AG20443 (cell line): ENCODE data around the gene GPS2.

Experiments
- DNase-seq: peaks from one replicate; pipeline ENCODE4 v3.0.0; 2012; ENCODE audit warnings: low spot score, mixed read lengths

GPS2 gene

DNA sequence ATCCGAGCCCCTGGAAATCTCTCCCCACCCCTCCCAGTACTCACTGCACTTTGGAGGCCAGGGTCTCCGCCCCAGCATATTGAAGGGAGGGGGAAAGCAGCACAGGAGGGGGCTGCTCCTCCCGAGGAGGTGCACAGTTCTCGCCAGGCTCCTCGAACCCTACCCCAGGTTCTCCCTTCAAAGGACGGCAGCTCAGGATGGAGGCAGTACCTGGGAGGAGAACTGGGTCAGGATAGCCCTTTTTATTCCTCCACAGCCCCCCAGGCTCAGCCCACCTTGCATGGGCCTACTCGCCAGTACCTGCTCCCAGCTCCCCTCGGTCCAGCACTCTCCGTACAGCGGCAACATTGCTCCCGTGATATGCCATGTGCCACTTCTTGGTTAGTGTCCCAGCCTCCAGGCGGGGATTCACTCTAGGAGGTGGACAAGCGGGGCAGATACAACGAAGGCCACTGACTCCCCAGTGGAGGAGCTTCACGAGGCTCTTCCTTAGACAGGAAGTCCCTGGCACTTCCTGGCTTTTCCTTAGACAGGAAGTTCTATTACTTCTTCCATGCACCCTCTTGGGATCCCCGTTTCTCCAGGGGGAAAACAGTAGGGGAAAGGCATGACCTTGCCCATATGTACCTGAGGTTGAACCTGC lies 2.1 kb upstream of the GPS2 start:
- no peak for DNase-seq

DNA sequence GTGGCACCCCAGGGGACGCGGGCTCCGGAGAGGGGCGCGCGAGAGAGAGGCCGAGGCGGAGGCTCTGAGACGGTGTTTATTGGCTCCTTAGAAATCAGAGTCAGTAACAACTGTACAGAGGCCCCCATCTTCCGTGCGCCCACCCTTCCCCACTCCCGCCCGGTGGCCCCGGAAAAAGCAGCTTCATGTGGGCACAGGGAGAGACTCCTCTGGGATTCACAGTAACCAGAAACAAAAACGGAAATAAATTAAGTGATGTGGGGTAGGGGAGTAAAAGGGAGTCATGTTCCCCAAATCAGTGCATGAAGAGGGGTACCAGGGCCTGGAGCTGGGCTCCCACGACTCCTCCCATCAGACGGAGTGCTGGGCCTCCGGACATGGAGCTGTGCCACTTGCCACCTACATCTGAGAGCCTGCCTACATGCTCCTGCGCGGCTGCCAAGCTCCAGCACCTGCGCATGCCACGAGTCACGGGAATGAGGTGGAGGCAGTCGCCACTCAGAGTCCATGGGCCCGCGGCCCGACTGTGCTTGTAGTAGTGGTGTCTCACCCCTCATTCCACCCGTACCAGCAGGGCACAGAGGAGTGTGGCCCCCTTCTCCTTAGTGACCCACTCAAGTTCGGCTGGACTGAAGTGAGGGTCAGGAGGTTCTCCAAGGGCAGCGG lies 543 bp upstream of the GPS2 start:
- DNase-seq = no peak

DNA sequence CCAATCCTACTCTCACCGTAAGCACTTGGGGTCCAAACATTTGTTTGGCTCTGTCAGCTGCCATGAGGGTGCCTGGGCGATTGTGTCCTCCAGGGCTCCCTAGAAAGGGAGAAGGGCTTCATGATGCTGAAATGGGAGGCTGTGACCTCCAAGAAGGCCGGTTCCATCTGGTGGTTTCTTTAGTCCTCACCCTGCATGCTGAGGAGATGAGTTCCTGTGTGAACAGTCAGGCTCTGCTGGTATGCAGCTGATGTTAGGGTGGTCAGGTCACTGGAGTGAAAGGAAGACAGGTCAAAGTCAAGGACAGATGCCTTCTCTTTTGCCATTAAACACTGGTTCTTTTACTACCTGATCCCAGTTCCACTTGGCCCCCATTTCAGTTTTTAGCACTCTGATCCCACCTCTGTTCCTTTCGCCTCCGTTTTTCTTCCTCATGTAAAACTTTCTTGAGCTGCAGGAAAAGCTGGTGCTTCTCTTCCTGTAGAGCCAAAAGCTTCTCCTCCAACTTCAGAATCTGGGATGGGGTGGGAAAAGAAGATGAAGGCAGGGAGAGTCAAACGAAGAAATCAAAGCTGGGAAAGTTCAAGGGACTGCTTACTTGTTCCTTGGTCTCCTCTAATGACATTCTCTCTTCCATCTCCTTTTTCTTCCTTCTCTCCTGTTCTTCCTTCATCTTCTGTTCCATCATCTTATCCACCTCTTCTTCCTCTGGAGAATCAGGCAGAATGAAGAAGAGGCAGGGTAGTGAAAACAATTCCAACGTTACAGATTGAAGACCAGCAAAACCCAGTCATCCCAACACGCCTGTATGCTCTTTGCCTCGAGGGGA lies 1.1 kb downstream of the GPS2 start:
- DNase-seq = no peak

DNA sequence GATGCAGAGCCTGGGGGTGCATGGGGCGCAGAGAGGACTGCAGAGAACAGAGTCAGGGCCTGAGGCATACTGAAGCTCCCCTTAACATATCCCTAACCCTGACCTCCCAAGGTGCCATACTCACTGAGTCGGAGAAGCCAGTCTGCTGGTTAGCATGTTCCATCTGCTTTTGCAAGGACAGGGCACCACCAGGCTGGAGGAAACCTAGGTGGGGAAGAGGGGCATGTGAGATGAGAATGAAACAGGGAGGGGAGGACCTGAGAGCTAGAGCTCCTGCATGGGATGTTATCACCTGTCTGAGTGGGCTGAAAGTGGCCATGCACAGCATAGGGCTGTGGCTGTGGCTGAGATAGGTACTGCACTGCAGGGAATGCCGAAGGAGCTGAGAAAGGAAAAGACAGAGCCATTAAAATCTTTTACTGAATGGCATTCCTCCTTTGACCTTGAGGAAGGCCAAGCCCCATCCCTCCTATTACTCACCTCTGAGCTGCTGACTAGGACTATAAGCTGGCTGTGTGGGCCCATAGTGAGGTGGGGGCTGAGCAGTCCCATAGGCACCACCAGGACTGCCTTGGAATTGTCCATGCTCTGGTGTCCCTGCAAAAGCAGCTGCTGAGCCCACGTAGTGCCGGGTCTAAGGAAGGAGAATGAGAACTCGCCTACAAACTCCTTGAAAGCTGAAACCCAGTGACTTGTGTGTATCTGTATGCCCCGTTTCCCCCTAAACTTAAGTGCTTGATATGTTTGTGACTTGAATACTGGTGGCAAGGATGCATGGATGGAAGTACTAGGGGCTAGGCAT lies 1.9 kb downstream of the GPS2 start:
- no peak for DNase-seq

DNA sequence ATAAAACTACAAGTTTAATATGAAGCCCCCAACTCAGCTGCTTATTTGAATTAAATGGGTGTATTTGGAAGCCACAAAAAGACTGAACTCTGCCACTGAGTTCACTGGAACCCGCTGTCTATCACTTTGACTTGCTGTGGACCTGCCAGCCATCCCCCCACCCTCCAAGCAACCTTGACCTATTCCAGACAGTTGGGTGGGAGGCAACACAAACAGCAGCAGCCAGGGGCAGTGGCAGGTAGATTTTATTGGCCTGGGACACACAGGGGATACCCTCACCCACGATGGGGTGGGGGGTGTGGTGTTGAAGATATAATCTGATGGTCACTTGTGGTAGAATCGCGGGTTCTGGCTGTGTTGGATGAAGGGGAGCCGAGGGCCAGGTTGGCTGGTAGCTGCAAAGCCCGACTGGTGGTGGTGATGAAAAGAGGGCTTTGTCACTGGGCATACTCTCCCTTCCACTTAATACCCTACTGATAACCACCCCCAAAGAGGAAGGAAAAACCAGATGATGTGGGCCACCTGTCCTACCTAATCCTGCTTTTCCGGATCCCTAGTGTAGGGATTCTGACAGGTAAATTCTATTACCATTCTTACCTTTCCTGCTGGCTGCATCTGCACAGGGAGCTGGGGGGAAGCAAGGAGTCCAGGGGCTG lies 2.6 kb downstream of the GPS2 start:
- DNase-seq = no peak

DNA sequence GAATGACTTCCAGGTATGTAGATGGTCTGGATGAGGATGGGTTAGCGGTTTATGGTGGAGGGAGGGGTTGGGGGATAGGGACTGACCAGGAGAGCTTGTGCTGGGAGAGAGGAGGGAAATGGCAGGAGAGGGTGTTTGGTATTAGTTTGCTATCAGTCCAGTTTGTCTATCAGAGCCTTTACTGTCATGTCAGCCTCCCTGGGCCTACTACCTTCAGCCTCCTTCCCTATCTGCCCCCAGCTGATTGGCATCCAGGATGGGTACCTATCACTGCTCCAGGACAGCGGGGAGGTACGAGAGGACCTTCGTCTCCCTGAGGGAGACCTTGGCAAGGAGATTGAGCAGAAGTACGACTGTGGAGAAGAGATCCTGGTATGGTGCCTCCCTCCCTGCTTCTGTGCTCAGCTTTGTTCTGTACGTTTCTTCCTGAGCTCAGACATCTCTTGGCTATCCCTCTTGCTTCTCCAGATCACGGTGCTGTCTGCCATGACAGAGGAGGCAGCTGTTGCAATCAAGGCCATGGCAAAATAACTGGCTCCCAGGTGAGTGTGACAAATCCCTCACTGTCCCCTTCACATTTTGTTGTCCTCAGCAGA lies 4.0 kb downstream of the GPS2 start:
- DNase-seq = no peak

DNA sequence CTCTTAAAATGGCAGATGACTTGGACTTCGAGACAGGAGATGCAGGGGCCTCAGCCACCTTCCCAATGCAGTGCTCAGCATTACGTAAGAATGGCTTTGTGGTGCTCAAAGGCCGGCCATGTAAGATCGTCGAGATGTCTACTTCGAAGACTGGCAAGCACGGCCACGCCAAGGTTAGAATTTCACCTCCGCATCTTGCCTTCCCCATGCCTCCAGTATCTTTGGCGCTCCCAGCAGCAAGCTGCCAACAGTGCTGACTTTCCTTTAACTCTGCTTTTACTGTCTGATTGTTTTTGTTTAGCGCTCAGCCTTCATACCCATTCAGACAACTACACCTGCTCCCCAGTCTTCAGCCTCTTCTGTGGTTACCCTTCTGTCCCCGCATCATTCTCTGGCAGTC lies 5.5 kb downstream of the GPS2 start:
- no peak for DNase-seq

DNA sequence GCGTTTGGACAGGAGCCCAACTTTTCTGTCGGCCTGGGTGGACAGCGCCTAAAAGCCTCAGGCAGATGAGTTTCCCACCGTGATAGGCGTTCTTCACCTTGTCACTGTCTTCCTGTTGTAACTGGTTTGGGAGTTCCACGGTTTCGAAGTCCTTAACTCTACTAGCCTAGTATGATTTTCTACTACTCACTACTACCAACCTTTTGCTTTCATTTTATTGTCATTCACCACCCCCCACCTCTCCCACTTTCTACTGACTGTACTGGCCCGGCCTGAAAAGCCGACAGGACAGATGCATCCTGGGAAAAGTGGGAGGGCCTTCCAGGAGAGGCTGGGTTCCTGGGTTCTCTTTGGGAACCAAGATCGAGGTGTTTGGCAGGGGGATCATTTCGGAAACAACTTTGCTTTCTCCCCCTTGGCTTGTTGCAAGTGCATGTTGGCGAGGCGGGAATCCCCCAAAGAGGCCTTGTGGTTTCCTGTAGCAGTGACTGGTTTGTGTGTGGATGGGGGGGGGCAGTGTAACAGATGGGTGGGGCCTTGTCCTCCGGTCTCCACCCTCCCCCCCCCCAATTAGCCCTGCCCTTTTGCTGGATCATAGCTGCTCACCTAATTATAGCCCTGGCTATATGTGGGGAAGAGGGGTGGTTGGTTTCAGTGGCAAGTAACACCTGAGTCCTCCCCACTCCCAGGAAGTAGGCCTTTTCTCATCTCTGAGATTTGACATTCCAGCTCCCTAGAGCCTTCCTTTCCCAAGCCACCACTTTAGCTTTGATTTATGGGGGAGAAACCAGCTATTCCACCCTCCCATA lies 6.3 kb downstream of the GPS2 start:
- DNase-seq = peak; percentile 79

DNA sequence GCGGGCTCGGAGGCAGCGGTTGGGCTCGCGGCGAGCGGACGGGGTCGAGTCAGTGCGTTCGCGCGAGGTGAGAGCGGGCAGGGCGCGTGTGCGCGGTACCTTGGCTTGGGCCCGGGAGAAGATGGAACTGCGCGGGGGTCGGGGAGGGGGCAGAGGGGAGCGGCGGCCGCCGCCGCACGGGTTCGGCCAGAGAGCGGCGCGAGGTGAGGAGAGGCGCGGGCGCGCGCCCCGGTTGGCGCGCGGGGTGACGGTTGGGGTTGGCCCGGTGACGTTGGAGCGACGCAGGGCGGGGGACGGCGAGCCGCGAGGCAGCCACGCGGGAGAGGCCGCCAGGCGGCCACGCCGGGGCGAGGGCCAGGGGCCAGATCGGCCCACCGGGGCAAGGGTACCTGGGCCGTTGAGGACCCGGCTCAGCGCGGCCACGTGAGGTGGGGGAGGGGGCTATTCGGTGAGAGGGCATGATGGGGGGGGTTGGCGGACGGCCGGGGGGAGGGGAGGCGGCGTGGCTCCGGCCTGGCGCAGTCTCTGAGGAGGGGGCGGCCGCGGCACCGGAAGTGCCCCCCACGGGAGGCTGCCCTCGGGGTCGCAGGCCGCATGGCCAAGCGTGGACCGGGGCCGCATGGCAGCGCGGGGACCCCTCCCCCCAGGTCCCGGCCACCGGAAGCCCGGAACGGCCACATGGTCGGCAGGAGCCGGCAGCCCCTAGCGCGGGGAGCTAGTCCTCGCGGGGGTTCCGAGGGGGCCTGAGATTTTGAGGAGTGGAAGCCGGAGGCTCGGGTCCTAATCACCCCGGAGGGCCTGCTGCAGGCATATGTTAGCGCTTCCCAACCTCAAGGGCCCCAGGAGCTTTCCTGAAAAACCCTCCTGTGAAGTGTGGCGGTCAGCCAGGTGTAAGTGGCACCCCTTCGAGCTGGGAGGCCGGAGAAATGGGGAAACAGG lies 7.2 kb downstream of the GPS2 start:
- peak; percentile 57 for DNase-seq

DNA sequence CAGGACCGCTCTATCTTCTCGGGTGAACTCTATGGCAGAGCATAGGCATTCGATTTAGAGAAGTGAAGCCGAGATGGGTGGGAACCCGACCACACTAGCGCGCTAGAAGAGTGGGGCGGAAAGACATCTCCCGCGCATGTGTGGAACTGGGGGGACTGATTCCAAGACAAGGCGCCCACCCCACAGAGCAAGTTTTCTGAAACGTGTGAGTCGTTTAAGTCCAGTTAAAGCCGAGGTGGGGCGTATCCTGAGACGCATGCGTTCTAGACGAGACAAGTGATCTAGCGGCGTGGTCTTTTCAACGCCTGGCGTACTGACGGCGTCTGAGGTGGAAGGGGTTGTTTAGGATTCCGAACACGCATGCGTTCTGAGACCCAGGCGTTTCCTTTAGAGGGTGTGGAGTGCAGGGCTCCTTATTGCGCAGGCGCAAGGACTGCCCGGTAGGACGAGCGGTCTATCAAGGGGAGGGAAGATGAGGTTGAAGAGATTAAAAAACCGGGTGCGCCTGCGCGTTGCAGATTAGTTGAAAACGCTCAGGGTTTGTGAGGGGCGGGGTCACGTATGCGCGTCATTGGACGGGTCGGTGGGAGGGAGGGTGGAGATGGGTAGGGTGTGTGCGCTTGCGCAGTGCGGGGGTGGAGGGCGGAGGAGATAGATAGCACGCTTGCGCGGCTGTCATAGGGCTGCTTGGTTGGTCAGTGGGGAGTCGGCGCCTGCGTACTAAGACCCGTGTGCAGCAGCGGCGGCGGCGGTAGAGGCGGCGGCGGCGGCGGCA lies 8.1 kb downstream of the GPS2 start, which contains the start of gene EIF5A:
Gene EIF5A (plus strand): TSS at position 718 of the 775 bp plus-strand sequence. CDS start 2,008 bp downstream, outside the sequence.
- DNase-seq = peak; percentile 100

DNA sequence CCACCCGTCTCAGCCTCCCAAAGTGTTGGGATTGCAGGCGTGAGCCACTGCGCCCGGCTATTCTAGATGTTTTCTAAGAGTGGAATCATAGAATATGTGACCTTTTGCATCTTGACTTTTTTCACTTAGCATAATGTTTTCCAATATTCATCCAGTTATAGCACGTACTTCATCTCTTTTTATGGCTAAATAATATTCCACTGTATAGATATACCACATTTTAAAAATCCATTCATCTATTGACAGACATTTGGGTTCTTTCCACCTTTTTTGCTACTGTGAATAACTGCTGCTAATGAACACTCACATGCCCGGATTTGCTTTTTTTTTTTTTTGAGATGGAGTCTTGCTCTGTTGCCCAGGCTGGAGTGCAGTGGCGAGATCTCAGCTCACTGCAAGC lies 11.0 kb downstream of the GPS2 start:
- no peak for DNase-seq

DNA sequence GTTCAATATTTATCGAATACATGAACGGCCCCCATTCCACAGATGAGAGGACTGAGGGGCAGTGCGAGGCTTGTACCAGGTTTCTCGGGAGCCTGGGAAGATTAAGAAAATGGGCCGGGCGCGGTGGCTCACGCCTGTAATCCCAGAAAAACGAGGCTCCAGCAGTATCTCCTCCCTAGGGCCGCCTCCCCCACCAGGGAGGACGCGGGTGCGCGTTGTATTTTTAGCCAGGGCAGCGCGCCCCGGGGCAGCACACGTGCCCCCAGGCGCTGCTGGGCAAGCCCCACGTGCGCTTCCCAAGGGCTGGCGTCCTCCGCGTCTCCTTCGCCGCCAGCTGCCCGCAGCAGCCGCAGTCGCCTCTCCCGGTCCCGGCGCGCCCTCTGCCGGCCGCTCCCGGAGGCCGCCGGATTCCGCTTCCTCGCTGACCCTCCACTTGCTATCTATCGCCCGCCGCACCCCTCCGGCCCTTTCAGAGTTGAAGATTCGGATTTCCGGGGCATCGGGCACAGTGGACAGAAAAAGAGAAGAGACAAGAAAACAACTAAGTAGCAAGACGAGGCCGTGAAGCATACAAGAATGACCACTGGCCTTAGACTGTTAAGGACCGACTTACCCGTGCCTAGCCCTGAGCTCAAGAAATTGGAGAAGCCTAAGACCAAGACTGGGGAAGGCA lies 18.8 kb downstream of the GPS2 start:
- DNase-seq = peak; percentile 93

DNA sequence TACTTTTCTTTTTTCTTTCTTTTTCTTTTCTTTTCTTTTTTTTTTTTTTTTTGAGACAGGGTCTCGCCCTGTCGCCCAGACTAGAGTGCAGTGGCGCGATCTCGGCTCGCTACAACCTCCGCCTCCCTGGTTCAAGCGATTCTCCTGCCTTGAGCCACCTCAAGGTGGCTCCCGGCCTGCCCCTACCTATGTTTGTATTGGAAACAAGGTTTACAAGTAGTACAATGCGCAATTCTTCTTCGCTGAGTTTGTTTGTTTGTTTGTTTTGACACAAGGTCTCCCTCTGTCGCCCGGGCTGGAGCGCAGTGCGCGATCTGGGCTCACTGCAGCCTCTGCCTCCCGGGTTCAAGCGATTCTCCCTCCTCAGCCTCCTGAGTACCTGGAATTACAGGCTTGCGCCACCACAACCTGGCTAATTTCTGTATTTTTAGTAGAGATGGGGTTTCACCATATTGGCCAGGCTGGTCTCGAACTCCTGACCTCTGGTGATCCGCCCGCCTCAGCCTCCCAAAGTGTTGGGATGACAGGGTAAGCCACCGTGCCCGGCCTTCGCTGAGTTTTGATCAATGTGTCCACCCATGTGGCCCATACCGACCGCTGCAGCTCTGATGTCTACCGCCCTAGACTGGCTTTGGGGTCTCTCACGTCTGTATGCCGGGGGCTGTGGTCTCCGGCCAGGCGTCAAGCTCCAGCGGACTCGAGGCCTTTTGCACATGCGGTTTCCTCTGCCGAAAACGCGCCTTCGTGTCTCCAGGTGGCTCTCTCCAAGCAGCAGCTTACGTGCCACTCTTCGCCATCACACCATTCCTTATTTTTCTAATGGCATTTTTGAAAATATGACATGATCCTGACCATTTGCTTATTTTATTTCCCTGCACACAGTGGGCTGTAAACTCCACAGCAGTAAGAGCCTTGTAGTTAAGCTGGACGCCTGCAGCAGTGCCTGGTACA lies 19.7 kb downstream of the GPS2 start:
- DNase-seq = no peak

DNA sequence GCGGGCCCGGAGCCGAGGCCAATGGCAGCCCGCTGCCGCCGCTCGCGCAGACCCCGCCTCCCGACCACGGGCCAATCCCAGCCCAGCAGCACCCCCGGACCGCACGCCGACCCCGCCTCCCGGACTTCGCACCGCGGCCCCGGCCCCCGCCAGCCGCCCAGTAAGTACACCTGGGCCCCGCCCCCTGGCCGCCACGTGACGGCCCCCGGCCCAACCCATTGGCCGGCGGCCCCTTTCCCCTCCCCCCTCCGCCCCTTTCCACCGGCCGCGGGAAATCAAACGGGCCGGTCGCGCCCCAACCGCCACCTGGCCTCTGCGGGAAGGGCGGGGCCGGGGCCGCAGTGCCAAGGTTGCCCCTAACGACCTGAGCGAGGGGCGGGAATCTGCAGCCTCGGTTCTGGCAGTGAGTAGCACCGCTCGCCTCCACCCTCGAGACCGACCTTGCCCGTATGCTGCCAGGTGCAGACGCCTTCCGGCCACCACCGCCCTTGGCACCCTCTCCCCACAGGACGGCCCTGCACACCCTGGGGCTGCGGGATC lies 20.5 kb downstream of the GPS2 start, which contains the start of gene YBX2:
Gene YBX2 (minus strand): TSS at position 26 of the 540 bp plus-strand sequence. CDS start 139 bp downstream, outside the sequence.
- peak; percentile 63 for DNase-seq

DNA sequence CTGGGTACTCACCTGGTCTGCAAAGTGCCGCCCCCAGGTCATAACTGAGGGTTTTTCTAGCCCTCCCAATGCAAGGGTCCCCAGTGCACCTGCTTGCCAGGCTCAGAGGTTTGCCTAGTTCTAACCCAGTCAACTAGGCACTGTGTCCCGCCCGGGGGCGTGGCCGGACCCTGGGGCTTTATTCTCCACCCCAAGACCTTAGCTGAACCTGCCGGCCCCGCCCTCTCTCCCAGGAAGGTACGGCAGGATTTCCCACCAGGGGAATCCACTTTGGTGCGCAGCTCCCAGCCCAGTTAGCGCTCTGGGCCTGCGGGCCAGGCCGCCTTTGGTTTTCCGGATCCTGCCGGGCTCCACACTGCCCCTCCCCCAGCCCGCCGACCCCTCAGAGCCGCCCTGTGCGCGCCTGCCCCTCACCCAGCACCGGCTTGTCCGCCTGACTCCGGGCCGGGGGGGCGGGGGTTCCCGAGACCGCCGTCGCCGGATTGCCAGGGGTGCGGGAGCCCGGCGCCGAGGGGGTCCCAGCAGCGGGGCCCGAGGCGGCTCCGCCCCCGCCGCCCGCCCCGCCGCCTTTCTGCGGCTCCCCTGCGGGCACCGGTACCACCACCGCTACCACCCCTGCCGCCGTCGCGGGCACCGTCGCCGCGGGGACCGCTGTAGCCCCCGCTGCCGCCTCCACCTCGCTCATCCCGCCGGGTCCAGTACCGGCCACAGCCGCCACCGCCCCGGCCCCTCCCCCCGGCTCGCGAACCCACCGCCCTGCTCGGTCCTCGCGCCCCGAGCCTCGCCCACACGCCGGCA lies 21.1 kb downstream of the GPS2 start:
- no peak for DNase-seq
